ENCODE measurements around the gene SLC35F3. TPM values are rescaled to one million over a fixed set of nuclear protein-coding genes. Genes with fewer than 3 reads are reported as not detected.

The SLC35F3 gene
- total RNA-seq, 1 donor from 2014 or later = 0.25 TPM

DNA sequence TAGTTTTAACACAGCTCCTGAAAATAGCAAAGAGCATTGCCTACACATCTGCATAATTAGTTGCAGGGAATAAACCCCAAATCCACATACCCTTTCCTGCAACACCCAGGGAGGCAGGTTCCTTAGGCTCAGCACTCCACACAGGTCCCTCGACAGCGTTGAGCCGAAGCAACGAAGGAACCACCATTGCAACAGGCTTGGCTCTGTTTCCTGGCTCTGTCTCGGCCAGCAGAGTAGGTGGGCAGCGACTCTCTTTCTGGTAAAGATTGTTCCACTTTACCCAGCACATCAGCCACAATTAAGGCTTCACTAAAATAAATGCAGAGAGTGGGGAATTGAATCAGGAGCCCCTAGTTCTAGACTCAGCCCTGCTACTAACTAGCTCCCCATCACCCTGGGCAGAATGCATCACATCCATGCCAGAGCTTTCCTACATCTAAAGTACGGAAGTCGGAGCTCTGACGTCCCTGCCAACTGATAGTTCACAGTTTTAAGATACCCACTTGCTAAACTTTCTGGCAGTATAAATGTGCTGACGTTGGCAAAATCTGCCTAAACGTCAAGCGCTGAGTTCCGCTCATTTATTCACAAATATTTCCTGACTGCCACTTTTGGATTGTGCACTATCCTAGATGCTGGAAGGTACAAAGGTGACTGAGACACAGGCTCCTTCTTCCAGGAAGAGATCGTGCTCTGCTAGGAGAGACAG lies 389.8 kb downstream of the SLC35F3 start:
- H3K9me3 Mint-ChIP-seq = peaks cover 21% of the 10 kb centered on the region
- H3K27me3 Mint-ChIP-seq (ENCODE audit: low read depth) = peaks cover 60% of the 10 kb centered on the region
- no peak for DNase-seq (ENCODE audit: low spot score in 2 of 2, unreplicated experiment in 2 of 2)
- H3K4me3 Mint-ChIP-seq = no peak overlapping the region
- peaks cover 2% of the 10 kb centered on the region for H3K36me3 Mint-ChIP-seq
- no peaks in the 10 kb centered on the region for H3K4me1 Mint-ChIP-seq
- no peak for TF ChIP-seq CTCF (IDR thresholded peaks at IDR 0.05; ENCODE audit: unreplicated experiment)
- H3K27ac Mint-ChIP-seq = no peak overlapping the region

DNA sequence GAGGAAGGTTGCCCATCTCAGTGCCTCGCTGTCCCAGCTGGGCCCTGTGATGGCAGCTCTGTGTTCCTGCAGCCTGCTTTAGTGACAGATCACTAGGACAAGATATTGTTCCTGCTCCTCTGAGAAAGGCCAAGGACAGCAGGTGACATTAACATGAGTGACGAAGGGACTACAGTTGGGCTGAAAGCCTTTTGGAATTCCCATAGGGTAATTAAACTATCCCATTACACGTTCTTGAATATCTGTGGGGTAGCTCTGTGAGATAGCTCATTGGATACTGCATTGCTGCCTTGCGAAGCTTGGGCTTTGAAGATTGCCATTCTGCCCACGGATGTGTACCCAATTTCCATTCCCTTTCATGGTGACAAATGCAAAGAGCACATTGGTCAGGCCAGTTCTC lies 390.6 kb downstream of the SLC35F3 start:
- no peak for DNase-seq (ENCODE audit: low spot score in 2 of 2, unreplicated experiment in 2 of 2)
- no peak for TF ChIP-seq CTCF (IDR thresholded peaks at IDR 0.05; ENCODE audit: unreplicated experiment)
- Mint-ChIP-seq H3K36me3 (no peaks in the 10 kb centered on the region), H3K27ac (no peak overlapping the region), H3K9me3 (peaks cover 14% of the 10 kb centered on the region), H3K27me3 (ENCODE audit: low read depth) (peaks cover 57% of the 10 kb centered on the region), H3K4me1 (no peaks in the 10 kb centered on the region), H3K4me3 (no peak overlapping the region)

DNA sequence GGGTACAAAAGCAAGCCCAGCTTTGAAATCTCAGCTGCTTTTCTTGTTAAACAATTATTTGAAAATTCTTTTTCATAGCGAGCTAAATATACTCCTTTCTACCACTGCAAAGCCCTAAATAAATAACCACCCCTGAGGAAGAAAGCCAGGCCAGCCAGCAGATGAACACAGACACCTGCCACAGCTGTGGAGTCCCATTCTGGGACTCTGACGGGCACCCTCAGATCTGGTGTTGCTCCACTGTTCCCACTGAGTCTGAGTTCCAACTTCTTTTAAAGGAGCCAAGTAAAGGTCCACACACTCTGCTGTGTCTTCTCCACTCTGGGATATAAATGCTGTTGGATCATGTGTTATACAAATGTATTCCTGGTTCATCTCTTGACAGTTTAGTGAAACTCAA lies 391.1 kb downstream of the SLC35F3 start:
- Mint-ChIP-seq H3K27me3 (ENCODE audit: low read depth) (peaks cover 57% of the 10 kb centered on the region), H3K4me1 (no peaks in the 10 kb centered on the region), H3K27ac (no peak overlapping the region), H3K36me3 (no peaks in the 10 kb centered on the region), H3K4me3 (no peak overlapping the region), H3K9me3 (peaks cover 9% of the 10 kb centered on the region)
- TF ChIP-seq CTCF (IDR thresholded peaks at IDR 0.05; ENCODE audit: unreplicated experiment) = no peak
- no peak for DNase-seq (ENCODE audit: low spot score in 2 of 2, unreplicated experiment in 2 of 2)

GRCh38 chr1:234296496-234296895 lies 392.0 kb downstream of the SLC35F3 start:
- H3K4me1 Mint-ChIP-seq = no peaks in the 10 kb centered on the region
- no peak for DNase-seq (ENCODE audit: low spot score in 2 of 2, unreplicated experiment in 2 of 2)
- H3K27me3 Mint-ChIP-seq (ENCODE audit: low read depth) = peaks cover 57% of the 10 kb centered on the region
- peaks cover 3% of the 10 kb centered on the region for H3K9me3 Mint-ChIP-seq
- no peaks in the 10 kb centered on the region for H3K36me3 Mint-ChIP-seq
- H3K4me3 Mint-ChIP-seq = no peak overlapping the region
- no peak for TF ChIP-seq CTCF (IDR thresholded peaks at IDR 0.05; ENCODE audit: unreplicated experiment)
- no peak overlapping the region for H3K27ac Mint-ChIP-seq

DNA sequence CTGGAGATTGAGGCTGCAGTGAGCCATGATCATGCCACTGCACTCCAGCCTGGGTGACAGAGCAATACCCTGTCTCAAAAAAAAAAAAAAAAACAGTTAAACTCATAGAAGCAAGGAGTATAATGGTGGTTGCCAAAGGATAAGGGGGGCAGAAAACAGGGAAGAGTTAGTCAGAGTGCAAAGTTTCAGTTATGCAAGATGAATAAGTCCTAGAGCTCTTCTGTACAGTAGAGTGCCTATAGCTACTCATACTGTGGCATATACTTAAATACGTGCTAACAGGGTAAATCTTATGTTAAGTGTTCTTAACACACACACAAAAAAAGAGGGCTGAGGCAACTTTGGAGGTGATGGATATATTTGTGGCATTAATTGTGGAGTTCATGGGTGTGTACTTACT lies 393.2 kb downstream of the SLC35F3 start:
- Mint-ChIP-seq H3K4me3 (no peak overlapping the region), H3K9me3 (peaks cover 3% of the 10 kb centered on the region), H3K4me1 (no peaks in the 10 kb centered on the region), H3K27ac (no peak overlapping the region), H3K36me3 (no peaks in the 10 kb centered on the region), H3K27me3 (ENCODE audit: low read depth) (peaks cover 57% of the 10 kb centered on the region)
- no peak for DNase-seq (ENCODE audit: low spot score in 2 of 2, unreplicated experiment in 2 of 2)
- no peak for TF ChIP-seq CTCF (IDR thresholded peaks at IDR 0.05; ENCODE audit: unreplicated experiment)
